Cardiac fibroblast (primary cell): ENCODE results near the gene MAGI1.

Experiments used
- DNase-seq, 2 donors: peaks; one replicate each; pipeline versions ENCODE4 v3.0.0 to v3.0.0-alpha.2; 2010; ENCODE audit warnings: low read depth in 2 of 2
- H3K4me3 ChIP-seq, 2 donors: replicated peaks in 1 of 2; 1 replicate in 1 of 2; 2 replicates in 1 of 2; pipeline ENCODE4 v1.5.1; 2011; ENCODE audit warnings: low read depth in 2 of 2, low read length in 2 of 2, mild to moderate bottlenecking in 2 of 2, moderate library complexity in 1 of 2
- CTCF ChIP-seq: IDR thresholded peaks from one replicate; pipeline ENCODE4 v1.5.1; 2011; ENCODE audit warnings: low read depth, mild to moderate bottlenecking, low read length, inconsistent platforms

The MAGI1 gene

GRCh38 chr3:65983100-65983499, 55.6 kb downstream of the MAGI1 start:
- H3K4me3 ChIP-seq: no peak overlapping the region
- no peak for DNase-seq
- TF ChIP-seq CTCF: no peak

GRCh38 chr3:65979731-65980130, 59.0 kb downstream of the MAGI1 start:
- no peak overlapping the region for H3K4me3 ChIP-seq
- no peak for TF ChIP-seq CTCF
- peak; percentile 51 to 86 for DNase-seq

- no peak for TF ChIP-seq CTCF
- no peak overlapping the region for H3K4me3 ChIP-seq
- DNase-seq: peak; percentile 80 to 92
Measured at GRCh38 chr3:65979162-65979561, 59.6 kb downstream of the MAGI1 start.

- DNase-seq: peak in 1 of 2 donors; percentile 17
- H3K4me3 ChIP-seq: no peak overlapping the region
- no peak for TF ChIP-seq CTCF
Measured at GRCh38 chr3:65978116-65978515, 60.6 kb downstream of the MAGI1 start.

- no peak for TF ChIP-seq CTCF
- DNase-seq: no peak
- H3K4me3 ChIP-seq: no peak overlapping the region
Measured at GRCh38 chr3:65975032-65975431, 63.7 kb downstream of the MAGI1 start.

GRCh38 chr3:65974509-65974908, 64.2 kb downstream of the MAGI1 start:
- DNase-seq: peak in 1 of 2 donors; percentile 33
- peak; percentile 13 for TF ChIP-seq CTCF
- no peak overlapping the region for H3K4me3 ChIP-seq

- no peak for DNase-seq
- no peak overlapping the region for H3K4me3 ChIP-seq
- no peak for TF ChIP-seq CTCF
Measured at GRCh38 chr3:65972765-65973164, 66.0 kb downstream of the MAGI1 start.
